GM23338 (cell line): ENCODE results near the gene LRP4. TPM values are rescaled to one million over a fixed set of nuclear protein-coding genes. Genes with fewer than 3 reads are reported as not detected.

Source experiments
- ATAC-seq: fragments of 200-7000 bp; cut with Tn5 transposase; 3 replicates; pipeline ENCODE4 v1.9.1; 2020
- DNase-seq: peaks from one replicate; pipeline ENCODE4 v3.0.0-alpha.2; 2015; ENCODE audit warnings: low spot score
- H2AFZ ChIP-seq: fragments of 200-600 bp; sonication (generic); 2 replicates; pipeline ENCODE4 v1.8.0; 2016; ENCODE audit warnings: antibody characterized with exemption, mild to moderate bottlenecking, moderate library complexity
- H3F3A ChIP-seq: fragments of 200-600 bp; sonication (generic); replicated peaks from 2 replicates; pipeline ENCODE4 v1.8.0; 2017; ENCODE audit warnings: antibody characterized with exemption, mixed run types, low read depth
- H3K27ac ChIP-seq: fragments of 200-600 bp; sonication (generic); 2 replicates; pipeline ENCODE4 v1.6.1; 2016; ENCODE audit warnings: low read depth
- H3K27me3 ChIP-seq: fragments of 200-600 bp; sonication (generic); 2 replicates; pipeline ENCODE4 v1.8.0; 2016; ENCODE audit warnings: mild to moderate bottlenecking, mixed run types, moderate library complexity; ENCODE audit not compliant: insufficient read depth
- H3K36me3 ChIP-seq: fragments of 200-600 bp; sonication (generic); 2 replicates; pipeline ENCODE4 v1.8.0; 2016; ENCODE audit warnings: mild to moderate bottlenecking; ENCODE audit not compliant: insufficient read depth
- H3K4me1 ChIP-seq: fragments of 200-600 bp; sonication (generic); 2 replicates; pipeline ENCODE4 v1.8.0; 2016; ENCODE audit warnings: mild to moderate bottlenecking, moderate library complexity; ENCODE audit not compliant: insufficient read depth
- H3K4me2 ChIP-seq: fragments of 200-600 bp; sonication (generic); 2 replicates; pipeline ENCODE4 v1.7.1; 2017; ENCODE audit warnings: mixed run types
- H3K4me3 ChIP-seq: fragments of 200-600 bp; sonication (generic); 2 replicates; pipeline ENCODE4 v1.6.1; 2016; ENCODE audit warnings: mixed run types
- H3K79me2 ChIP-seq: fragments of 200-600 bp; sonication (generic); replicated peaks from 2 replicates; pipeline ENCODE4 v1.8.0; 2017; ENCODE audit warnings: mild to moderate bottlenecking; ENCODE audit not compliant: insufficient read depth
- H3K9me2 ChIP-seq: fragments of 200-600 bp; sonication (generic); 2 replicates; pipeline ENCODE4 v1.8.0; 2017; ENCODE audit not compliant: insufficient read depth
- H4K20me1 ChIP-seq: fragments of 200-600 bp; sonication (generic); replicated peaks from 2 replicates; pipeline ENCODE4 v1.8.0; 2017; ENCODE audit warnings: mild to moderate bottlenecking; ENCODE audit not compliant: insufficient read depth
- H3K27ac Mint-ChIP-seq: 2 replicates; pipeline ENCODE4 v1.8.0; 2020; ENCODE audit warnings: inconsistent platforms, mild to moderate bottlenecking, moderate library complexity, mixed read lengths
- H3K27me3 Mint-ChIP-seq: 3 replicates; pipeline ENCODE4 v1.8.0; 2022; ENCODE audit warnings: low read depth, mild to moderate bottlenecking, moderate library complexity, mixed read lengths, inconsistent platforms; ENCODE audit not compliant: insufficient read depth, poor library complexity
- H3K36me3 Mint-ChIP-seq: 3 replicates; pipeline ENCODE4 v1.8.0; 2021; ENCODE audit warnings: low read depth, mild to moderate bottlenecking, inconsistent platforms, moderate library complexity, mixed read lengths
- H3K4me1 Mint-ChIP-seq: 3 replicates; pipeline ENCODE4 v1.8.0; 2020; ENCODE audit warnings: mild to moderate bottlenecking, inconsistent platforms, mixed read lengths
- H3K4me3 Mint-ChIP-seq: 3 replicates; pipeline ENCODE4 v1.8.0; 2021; ENCODE audit warnings: moderate library complexity, mild to moderate bottlenecking, inconsistent platforms, mixed read lengths
- H3K9me3 Mint-ChIP-seq: 3 replicates; pipeline ENCODE4 v1.8.0; 2020; ENCODE audit warnings: moderate library complexity, mild to moderate bottlenecking, inconsistent platforms, mixed read lengths
- CREB1 ChIP-seq: fragments of 250-450 bp; sonication (Bioruptor Pico); IDR thresholded peaks from 2 replicates; pipeline ENCODE4 v1.5.0; 2020; ENCODE audit warnings: low read depth, mild to moderate bottlenecking, moderate library complexity
- ETS1 ChIP-seq: IDR thresholded peaks from 2 replicates; pipeline ENCODE4 v1.6.1; 2016; ENCODE audit warnings: antibody characterized with exemption
- EZH2 ChIP-seq: fragments of 200-600 bp; sonication (generic); IDR thresholded peaks from one replicate; pipeline ENCODE4 v1.8.0; 2017; ENCODE audit warnings: antibody characterized with exemption, mild to moderate bottlenecking, low read depth; ENCODE audit not compliant: unreplicated experiment
- JUNB ChIP-seq: IDR thresholded peaks from one replicate; pipeline ENCODE4 v1.6.1; 2016; ENCODE audit warnings: antibody characterized with exemption; ENCODE audit not compliant: unreplicated experiment
- NANOG ChIP-seq: IDR thresholded peaks from 2 replicates; pipeline ENCODE4 v1.6.1; 2016; ENCODE audit warnings: antibody characterized with exemption, borderline replicate concordance
- POLR2AphosphoS5 ChIP-seq: IDR thresholded peaks from 2 replicates; pipeline ENCODE4 v1.6.1; 2016; ENCODE audit warnings: antibody characterized with exemption, low read depth
- STAT1 ChIP-seq: IDR thresholded peaks from one replicate; pipeline ENCODE4 v1.6.1; 2016; ENCODE audit warnings: antibody characterized with exemption; ENCODE audit not compliant: unreplicated experiment
- ZNF114 ChIP-seq: fragments of 250-450 bp; sonication (Bioruptor Pico); IDR thresholded peaks from 2 replicates; pipeline ENCODE4 v1.5.0; 2020; ENCODE audit warnings: mild to moderate bottlenecking, moderate library complexity
- ZNF331 ChIP-seq: fragments of 250-450 bp; sonication (Bioruptor Pico); IDR thresholded peaks from 2 replicates; pipeline ENCODE4 v1.5.0; 2020; ENCODE audit warnings: low read depth, mild to moderate bottlenecking, moderate library complexity
- polyA plus RNA-seq: library from polyadenylated mRNA; unstranded; fragments of >200 nt; fragmentation: Nextera tagmentation; extraction: Ambion mirVana; gene quantifications from 2 replicates; pipeline ENCODE4 v1.2.1, GENCODE V29; 2016
- total RNA-seq: library from RNA; depleted of rRNA; stranded (reverse); fragments of >200 nt; shearing (Covaris generic); gene quantifications from 2 replicates; pipeline ENCODE4 v1.2.3, GENCODE V29; 2014
- TF ChIP-seq, protein P1 (sequence below): IDR thresholded peaks from one replicate; pipeline ENCODE4 v1.6.1; 2018; ENCODE audit warnings: antibody characterized with exemption; ENCODE audit not compliant: unreplicated experiment

LRP4 gene
- total and polyA plus RNA-seq, 2 experiments from 2014 or later, result 6.0 to 18.4 TPM

DNA sequence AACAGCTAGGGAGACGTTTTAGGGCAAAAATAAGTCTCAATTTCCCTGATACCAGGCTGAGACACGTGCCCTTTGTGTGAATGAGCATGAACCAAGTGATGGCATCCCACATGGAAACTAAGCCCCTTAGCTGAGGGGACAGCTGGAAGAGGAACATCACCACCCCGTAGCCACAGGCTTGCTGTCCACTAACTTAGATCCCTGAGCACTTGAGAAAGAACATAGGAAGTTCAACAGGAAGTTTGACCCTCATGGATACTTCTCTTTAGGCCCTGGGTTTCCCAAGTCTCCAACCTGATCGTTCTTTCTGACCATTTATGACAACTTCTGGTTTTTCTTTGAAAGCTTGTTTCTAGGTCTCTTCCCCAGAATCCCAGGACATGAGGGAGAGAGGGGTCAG is 60.7 kb downstream of the LRP4 start:
- Mint-ChIP-seq H3K27me3 (peaks cover 3% of the 10 kb centered on the region), H3K36me3 (peaks cover 35% of the 10 kb centered on the region), H3K4me3 (no peak overlapping the region), H3K4me1 (no peaks in the 10 kb centered on the region), H3K9me3 (no peaks in the 10 kb centered on the region), H3K27ac (no peak overlapping the region)
- H3K9me2 ChIP-seq, result no peaks in the 10 kb centered on the region
- TF ChIP-seq ETS1 (no peak), CREB1 (no peak), ZNF114 (CRISPR knock-in tag) (no peak)
- no peaks in the 10 kb centered on the region for H3F3A ChIP-seq
- ATAC-seq, result no peak
- H3K27ac ChIP-seq, result no peak overlapping the region
- H3K4me3 ChIP-seq, result no peak overlapping the region
- H3K36me3 ChIP-seq, result peaks cover 30% of the 10 kb centered on the region
- DNase-seq, result no peak
- no peaks in the 10 kb centered on the region; the same call in 1 of the 2 replicates for H4K20me1 ChIP-seq
- H3K79me2 ChIP-seq, result no peaks in the 10 kb centered on the region
- H3K4me1 ChIP-seq, result no peaks in the 10 kb centered on the region
- no peak overlapping the region for H2AFZ ChIP-seq
- H3K27me3 ChIP-seq, result no peaks in the 10 kb centered on the region
- no peak overlapping the region for H3K4me2 ChIP-seq

DNA sequence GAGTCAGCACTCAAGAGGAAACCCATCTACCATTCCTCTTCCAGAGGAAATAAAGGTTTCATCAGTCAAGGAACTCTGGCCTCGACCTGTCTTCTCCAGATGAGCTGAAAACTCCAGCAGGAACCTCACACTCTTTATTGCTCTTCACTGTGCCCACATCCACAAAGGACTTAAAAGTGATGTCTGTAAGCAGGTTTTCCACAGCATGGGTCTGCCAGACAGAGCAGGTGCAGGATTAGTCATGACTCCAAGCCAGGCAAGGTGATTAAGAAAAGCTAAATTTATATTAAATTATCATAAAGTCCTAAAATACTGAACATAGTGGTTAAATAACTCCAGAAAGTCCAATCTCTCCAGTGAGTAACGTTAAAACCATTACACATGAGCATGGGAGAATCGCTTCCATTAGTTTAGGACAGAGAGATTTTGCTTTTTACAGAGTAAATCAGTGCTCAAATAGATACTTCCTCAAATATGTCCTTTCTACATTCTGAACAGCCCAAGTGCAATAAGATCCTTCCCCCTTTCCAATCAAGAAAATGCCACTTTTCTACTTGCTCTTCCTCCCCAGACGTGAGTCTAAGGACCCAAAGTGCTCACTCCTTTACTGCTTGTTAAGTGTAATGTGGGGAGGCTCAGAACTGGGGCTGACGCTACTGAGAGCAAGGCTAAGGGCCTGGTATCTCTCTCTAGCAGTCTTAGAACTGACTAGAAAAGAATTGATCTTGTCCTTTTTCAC is 61.6 kb downstream of the LRP4 start:
- Mint-ChIP-seq H3K4me3 (no peak overlapping the region), H3K27me3 (peaks cover 5% of the 10 kb centered on the region), H3K4me1 (no peaks in the 10 kb centered on the region), H3K27ac (no peak overlapping the region), H3K9me3 (no peaks in the 10 kb centered on the region), H3K36me3 (peaks cover 29% of the 10 kb centered on the region)
- Histone ChIP-seq H3K4me2 (no peak overlapping the region), H3F3A (no peaks in the 10 kb centered on the region), H3K79me2 (no peaks in the 10 kb centered on the region), H3K4me1 (no peaks in the 10 kb centered on the region), H3K4me3 (no peak overlapping the region), H3K9me2 (no peaks in the 10 kb centered on the region), H3K27ac (no peak overlapping the region), H3K36me3 (peaks cover 27% of the 10 kb centered on the region), H3K27me3 (no peaks in the 10 kb centered on the region), H2AFZ (no peak overlapping the region), H4K20me1 (no peaks in the 10 kb centered on the region; the same call in 1 of the 2 replicates)
- DNase-seq (no peak), ATAC-seq (no peak)
- TF ChIP-seq NANOG, result no peak
- no peak for TF ChIP-seq ETS1
- no peak for TF ChIP-seq EZH2
- TF ChIP-seq ZNF114 (CRISPR knock-in tag), result no peak
- TF ChIP-seq ZNF331, result no peak
- TF ChIP-seq, protein P1, sequence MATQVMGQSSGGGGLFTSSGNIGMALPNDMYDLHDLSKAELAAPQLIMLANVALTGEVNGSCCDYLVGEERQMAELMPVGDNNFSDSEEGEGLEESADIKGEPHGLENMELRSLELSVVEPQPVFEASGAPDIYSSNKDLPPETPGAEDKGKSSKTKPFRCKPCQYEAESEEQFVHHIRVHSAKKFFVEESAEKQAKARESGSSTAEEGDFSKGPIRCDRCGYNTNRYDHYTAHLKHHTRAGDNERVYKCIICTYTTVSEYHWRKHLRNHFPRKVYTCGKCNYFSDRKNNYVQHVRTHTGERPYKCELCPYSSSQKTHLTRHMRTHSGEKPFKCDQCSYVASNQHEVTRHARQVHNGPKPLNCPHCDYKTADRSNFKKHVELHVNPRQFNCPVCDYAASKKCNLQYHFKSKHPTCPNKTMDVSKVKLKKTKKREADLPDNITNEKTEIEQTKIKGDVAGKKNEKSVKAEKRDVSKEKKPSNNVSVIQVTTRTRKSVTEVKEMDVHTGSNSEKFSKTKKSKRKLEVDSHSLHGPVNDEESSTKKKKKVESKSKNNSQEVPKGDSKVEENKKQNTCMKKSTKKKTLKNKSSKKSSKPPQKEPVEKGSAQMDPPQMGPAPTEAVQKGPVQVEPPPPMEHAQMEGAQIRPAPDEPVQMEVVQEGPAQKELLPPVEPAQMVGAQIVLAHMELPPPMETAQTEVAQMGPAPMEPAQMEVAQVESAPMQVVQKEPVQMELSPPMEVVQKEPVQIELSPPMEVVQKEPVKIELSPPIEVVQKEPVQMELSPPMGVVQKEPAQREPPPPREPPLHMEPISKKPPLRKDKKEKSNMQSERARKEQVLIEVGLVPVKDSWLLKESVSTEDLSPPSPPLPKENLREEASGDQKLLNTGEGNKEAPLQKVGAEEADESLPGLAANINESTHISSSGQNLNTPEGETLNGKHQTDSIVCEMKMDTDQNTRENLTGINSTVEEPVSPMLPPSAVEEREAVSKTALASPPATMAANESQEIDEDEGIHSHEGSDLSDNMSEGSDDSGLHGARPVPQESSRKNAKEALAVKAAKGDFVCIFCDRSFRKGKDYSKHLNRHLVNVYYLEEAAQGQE, result no peak
- no peak for TF ChIP-seq JUNB
- TF ChIP-seq CREB1, result no peak
- no peak for TF ChIP-seq POLR2AphosphoS5
- TF ChIP-seq STAT1, result no peak
